Right lobe of liver (tissue), 6 donors: Measurements from ENCODE around the gene DTWD1. TPM values are rescaled to one million over a fixed set of nuclear protein-coding genes. Genes with fewer than 3 reads are reported as not detected.
"Not testable (repeated sequence)": the region's sequence is repeated elsewhere in the genome, so short reads cannot be mapped to it uniquely, and the experiment has no call there.

Experiments
- ATAC-seq, 4 donors: fragments of 200-7000 bp; cut with Tn5 transposase; one replicate each; pipeline ENCODE4 v1.9.1; 2020; ENCODE audit warnings: mild to moderate bottlenecking in 4 of 4, moderate library complexity in 4 of 4
- DNase-seq, 3 donors: peaks; one replicate each; pipeline ENCODE4 v3.0.0-alpha.2; 2020
- H3K27ac ChIP-seq, 3 donors: fragments of 200-600 bp; one replicate each; pipeline ENCODE4 v1.8.0; 2022
- H3K27me3 ChIP-seq, 2 donors: fragments of 200-600 bp; one replicate each; pipeline ENCODE4 v1.8.0; 2022
- H3K36me3 ChIP-seq, 4 donors: fragments of 200-600 bp; sonication (generic) in 1 of 4; one replicate each; pipeline versions ENCODE4 v1.5.1 to v1.8.0; 2017 to 2022; ENCODE audit warnings: control low read depth in 1 of 4
- H3K4me1 ChIP-seq, 4 donors: fragments of 200-600 bp; sonication (generic) in 1 of 4; one replicate each; pipeline versions ENCODE4 v1.5.1 to v1.8.0; 2017 to 2022; ENCODE audit warnings: control low read depth in 1 of 4
- H3K4me3 ChIP-seq, 3 donors: fragments of 200-600 bp; one replicate each; pipeline ENCODE4 v1.8.0; 2022
- H3K9me3 ChIP-seq, 4 donors: fragments of 200-600 bp; sonication (generic) in 1 of 4; one replicate each; pipeline versions ENCODE4 v1.5.1 to v1.8.0; 2017 to 2022; ENCODE audit warnings: control low read depth in 1 of 4
- POLR2A ChIP-seq: fragments of 450-650 bp; IDR thresholded peaks from one replicate; pipeline ENCODE4 v1.6.1; 2017; ENCODE audit warnings: antibody characterized with exemption, mild to moderate bottlenecking
- WGBS: methylation state at CpG from one replicate; pipeline ENCODE4 v1.1.6; 2018; ENCODE audit warnings: low coverage, low lambda C conversion rate; ENCODE audit not compliant: insufficient coverage; ENCODE audit errors: missing lambda C conversion rate; 5-methylcytosine and 5-hydroxymethylcytosine counted together
- intact Hi-C, 2 donors: fragments of 100-400 bp; cut with DNase I; formaldehyde crosslinking; loops; one replicate each; pipeline versions ENCODE4 v1.11.2 to v1.14.1; 2022
- total RNA-seq, 6 experiments: library from RNA; depleted of rRNA in 2 of 6; stranded (reverse); fragments of >200 nt in 2 of 6; fragmentation: NEBNext Ultra II Directional in 3 of 6; extraction: Animal tissue kit (Norgen Biotek cat#: 25700) in 3 of 6; gene quantifications; one replicate each; pipeline versions ENCODE4 v1.1.0 to v1.2.4, GENCODE V29; 2016 to 2023
- TF ChIP-seq, protein P1 (sequence below), 4 donors: fragments of 200-600 bp in 3 of 4; fragments of 450-650 bp in 1 of 4; IDR thresholded peaks; one replicate each; pipeline versions ENCODE4 v1.5.1 to v1.8.0; 2016 to 2022; ENCODE audit warnings: antibody characterized with exemption in 4 of 4, mild to moderate bottlenecking in 2 of 4
- donor health status: DM: no; HTN: yes; CAD: no.
- donor health status: DM: no; HTN: no; CAD: no.
- donor health status: DM: no; HTN: no; CAD: no.
- donor health status: DM: no; HTN: yes; CAD: no.
- donor health status: DM: no; HTN: yes; CAD: no.

DTWD1 gene
- total RNA-seq, 6 experiments from 2014 or later, result 7.5 to 11.7 (median 8.9) TPM

DNA sequence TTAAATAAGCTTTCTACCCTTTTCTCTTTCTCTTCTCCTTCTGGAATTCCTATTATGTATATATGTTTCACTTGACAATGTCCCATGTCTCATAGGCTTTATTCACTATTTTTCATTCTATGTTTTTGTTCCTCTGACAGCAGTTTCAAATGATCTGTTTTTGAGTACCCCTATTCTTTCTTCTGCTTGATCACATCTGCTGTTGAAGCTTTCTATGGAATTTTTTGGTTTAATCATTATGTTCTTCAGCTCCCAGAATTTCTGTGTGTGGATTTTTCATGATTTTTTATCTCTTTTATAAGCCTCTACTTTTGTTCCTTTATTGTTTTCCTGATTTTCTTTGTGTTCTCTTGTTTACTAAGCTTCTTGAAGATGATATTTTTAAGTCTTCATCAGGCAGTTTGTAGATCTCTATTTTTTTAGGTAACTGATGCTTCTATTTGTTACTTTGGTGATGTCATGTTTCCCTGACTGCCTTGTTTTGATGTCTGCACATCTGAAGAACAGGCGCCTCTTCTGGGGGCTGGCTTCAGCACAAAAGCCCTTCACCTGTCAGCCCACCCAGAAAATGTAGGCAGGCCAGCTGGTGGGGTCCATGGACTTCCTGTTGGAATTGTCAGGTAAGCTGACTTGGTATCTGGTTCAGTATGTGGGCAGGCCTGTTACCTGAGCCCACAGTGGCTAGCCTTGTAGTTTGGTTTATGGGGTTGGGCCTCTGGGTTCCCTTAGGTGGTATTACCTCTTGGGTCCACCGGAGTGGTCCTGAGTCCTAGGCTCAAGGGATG lies 16.0 kb upstream of the DTWD1 start:
- H3K27ac ChIP-seq, result no peak overlapping the region
- intact Hi-C loops, result no loop called here
- ATAC-seq, result no peak
- no peaks in the 10 kb centered on the region for H3K9me3 ChIP-seq
- H3K27me3 ChIP-seq, result no peaks in the 10 kb centered on the region
- DNase-seq, result no peak
- H3K36me3 ChIP-seq, result no peaks in the 10 kb centered on the region
- H3K4me3 ChIP-seq, result no peak overlapping the region
- H3K4me1 ChIP-seq, result no peaks in the 10 kb centered on the region
- no peak for TF ChIP-seq POLR2A
- TF ChIP-seq, protein P1, sequence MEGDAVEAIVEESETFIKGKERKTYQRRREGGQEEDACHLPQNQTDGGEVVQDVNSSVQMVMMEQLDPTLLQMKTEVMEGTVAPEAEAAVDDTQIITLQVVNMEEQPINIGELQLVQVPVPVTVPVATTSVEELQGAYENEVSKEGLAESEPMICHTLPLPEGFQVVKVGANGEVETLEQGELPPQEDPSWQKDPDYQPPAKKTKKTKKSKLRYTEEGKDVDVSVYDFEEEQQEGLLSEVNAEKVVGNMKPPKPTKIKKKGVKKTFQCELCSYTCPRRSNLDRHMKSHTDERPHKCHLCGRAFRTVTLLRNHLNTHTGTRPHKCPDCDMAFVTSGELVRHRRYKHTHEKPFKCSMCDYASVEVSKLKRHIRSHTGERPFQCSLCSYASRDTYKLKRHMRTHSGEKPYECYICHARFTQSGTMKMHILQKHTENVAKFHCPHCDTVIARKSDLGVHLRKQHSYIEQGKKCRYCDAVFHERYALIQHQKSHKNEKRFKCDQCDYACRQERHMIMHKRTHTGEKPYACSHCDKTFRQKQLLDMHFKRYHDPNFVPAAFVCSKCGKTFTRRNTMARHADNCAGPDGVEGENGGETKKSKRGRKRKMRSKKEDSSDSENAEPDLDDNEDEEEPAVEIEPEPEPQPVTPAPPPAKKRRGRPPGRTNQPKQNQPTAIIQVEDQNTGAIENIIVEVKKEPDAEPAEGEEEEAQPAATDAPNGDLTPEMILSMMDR (IDR thresholded peaks at IDR 0.05), result no peak
- WGBS, result 100% methylated on average over 2 of the region's 2 CpGs

DNA sequence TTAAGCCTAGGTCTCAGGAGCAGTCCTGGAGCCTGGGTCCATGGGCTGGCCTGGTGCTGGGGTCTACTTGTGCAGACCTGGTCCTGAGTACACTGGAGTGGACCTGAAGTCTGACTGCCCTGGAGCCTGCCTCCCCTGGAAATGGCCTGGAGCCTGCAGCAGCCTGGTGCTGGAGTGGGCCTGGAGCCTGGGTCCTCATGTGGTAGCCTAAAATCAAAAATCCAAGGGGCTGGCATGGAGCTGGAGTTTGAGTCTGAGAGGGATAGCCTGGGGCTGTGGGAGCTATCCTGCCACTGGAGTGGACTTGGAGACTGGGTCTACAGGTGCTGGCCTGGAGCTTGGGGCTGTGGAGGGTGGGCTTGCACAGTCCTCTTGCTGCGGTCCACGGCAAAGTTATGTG lies 15.3 kb upstream of the DTWD1 start:
- Histone ChIP-seq H3K9me3 (no peaks in the 10 kb centered on the region), H3K4me3 (no peak overlapping the region), H3K4me1 (no peaks in the 10 kb centered on the region), H3K27me3 (no peaks in the 10 kb centered on the region), H3K36me3 (no peaks in the 10 kb centered on the region), H3K27ac (no peak overlapping the region)
- TF ChIP-seq, protein P1 (IDR thresholded peaks at IDR 0.05), result no peak
- no peak for TF ChIP-seq POLR2A
- DNase-seq, result peak in 1 of 3 donors; percentile 46
- no peak for ATAC-seq
- WGBS, result no CpG with 5 or more reads among the region's 2 CpGs
- intact Hi-C loops, result no loop called here

DNA sequence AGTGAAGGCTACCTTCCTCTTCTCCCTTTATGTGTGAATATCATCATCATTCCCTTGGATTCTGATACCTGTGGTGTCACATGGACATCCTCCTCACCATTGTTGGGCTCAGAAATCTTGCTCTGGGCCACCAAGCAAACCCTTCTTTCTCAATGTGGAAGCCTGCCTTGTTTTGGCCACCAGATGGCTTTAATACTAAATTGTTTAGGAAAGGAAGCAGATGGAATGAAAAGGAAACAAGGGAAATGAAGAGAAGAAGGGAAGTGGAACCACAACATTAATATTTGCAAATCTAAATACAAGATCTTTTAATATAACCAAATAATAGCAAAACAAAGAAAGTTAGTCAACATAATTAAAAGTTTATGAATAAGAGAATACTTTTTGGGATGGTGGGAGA lies 14.3 kb upstream of the DTWD1 start:
- Histone ChIP-seq H3K4me1 (no peaks in the 10 kb centered on the region), H3K9me3 (no peaks in the 10 kb centered on the region), H3K4me3 (no peak overlapping the region), H3K27ac (no peak overlapping the region), H3K27me3 (no peaks in the 10 kb centered on the region), H3K36me3 (no peaks in the 10 kb centered on the region)
- DNase-seq, result no peak
- intact Hi-C loops, result no loop called here
- ATAC-seq, result no peak
- TF ChIP-seq, protein P1 (IDR thresholded peaks at IDR 0.05), result peak in 1 of 4 donors; percentile 6
- no peak for TF ChIP-seq POLR2A

DNA sequence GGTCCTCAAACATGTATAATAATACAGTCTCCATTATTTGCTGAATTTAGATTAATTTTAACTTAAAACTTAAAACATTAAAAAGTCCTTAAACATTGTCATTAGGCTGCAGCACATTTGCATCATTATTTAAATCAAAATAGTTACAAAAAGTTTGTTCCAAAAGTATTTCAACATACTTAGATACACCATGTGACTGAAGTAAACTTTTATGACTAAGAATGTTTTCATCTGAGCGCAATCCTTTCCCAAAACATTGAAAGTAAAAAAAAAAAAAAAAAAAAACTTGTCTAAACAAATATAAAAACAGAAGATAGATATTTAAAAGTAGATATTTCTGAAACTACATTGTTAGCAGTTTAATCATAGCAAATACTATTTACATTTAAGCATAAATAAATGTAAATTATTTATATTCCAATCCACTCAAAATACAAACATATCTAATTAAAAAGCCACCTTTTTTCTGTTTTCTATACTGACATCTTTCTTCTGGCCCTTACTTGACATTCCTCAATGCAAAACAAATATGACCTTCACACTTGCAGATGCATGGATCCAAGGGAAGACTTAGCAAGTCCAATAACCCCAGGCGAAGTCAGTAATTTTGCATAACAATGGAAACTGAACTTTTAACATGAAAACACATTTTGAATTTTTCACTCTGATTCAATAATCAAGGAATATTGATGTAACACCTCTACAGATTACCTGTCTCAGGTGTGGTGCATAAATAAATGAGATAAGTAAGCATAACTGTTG lies 10.5 kb upstream of the DTWD1 start:
- intact Hi-C loops, result no loop called here
- WGBS, result 78% methylated on average over 2 of the region's 2 CpGs
- no peak for ATAC-seq

DNA sequence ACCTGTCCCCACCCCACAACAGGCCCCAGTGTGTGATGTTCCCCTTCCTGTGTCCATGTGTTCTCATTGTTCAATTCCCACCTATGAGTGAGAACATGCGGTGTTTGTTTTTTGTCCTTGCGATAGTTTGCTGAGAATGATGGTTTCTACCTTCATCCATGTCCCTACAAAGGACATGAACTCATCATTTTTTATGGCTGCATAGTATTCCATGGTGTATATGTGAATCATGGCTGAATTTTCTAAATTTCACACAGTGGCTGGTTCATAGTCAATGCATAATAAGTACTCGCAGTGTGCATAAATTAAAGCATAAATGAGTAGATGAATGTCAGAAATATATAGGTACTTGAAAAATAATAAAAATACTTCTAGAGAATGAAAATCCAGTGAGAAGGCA lies 8.6 kb upstream of the DTWD1 start:
- H3K4me1 ChIP-seq, H3K36me3 ChIP-seq, H3K27me3 ChIP-seq, H3K4me3 ChIP-seq, H3K9me3 ChIP-seq, ATAC-seq, intact Hi-C loops, H3K27ac ChIP-seq, DNase-seq: not testable (repeated sequence)
- 91% methylated on average over 3 of the region's 3 CpGs for WGBS

More for the DNA sequence above, 10.5 kb upstream of the DTWD1 start:
- Histone ChIP-seq H3K27ac (no peak overlapping the region), H3K9me3 (no peaks in the 10 kb centered on the region), H3K27me3 (no peaks in the 10 kb centered on the region), H3K4me1 (no peaks in the 10 kb centered on the region), H3K36me3 (no peaks in the 10 kb centered on the region), H3K4me3 (no peak overlapping the region)
- no peak for DNase-seq
- TF ChIP-seq, protein P1 (IDR thresholded peaks at IDR 0.05), result no peak
- TF ChIP-seq POLR2A, result no peak
